ENCODE data around the gene GPR82. TPM values are rescaled to one million over a fixed set of nuclear protein-coding genes. Genes with fewer than 3 reads are reported as not detected.
"Not testable (repeated sequence)": the region's sequence is repeated elsewhere in the genome, so short reads cannot be mapped to it uniquely, and the experiment has no call there.

Gene GPR82
- under 1 TPM; 0.07 to 0.57 (median 0.13) TPM for total RNA-seq
- under 1 TPM; 0.06 to 0.35 TPM for polyA plus RNA-seq
- long read RNA-seq, donor 1, result 0 reads
- long read RNA-seq, donor 2, result 0 reads
- long read RNA-seq, donor 3, result 0 reads

DNA sequence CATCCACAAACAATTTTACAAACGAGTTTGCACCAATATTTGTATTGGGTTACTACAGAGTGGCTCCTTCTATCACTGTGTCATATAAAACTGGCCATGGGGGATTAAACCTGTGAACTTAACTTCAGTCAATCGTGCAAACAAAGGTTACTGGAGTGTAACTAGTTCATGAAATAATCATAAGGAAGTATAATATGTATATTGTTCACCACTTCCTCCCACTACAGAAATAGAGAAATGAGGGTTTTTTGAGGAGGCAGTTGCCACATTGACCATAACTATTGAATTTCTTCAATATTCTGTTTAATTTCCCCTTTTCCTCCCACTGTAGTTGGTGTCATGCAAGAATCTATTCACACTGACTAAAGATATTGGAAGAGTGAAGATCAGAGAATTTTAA lies at the start of gene GPR82:
GPR82 (plus strand) TSS at position 356 of the 400 bp plus-strand sequence. CDS start 2,846 bp downstream, outside the sequence.
- H3K4me1 ChIP-seq (ENCODE audit: insufficient read depth), result no peaks in the 10 kb centered on the region
- WGBS, 3 donors, result 38 to 52% (median 40%) methylated on average over 2 of the region's 2 CpGs
- H3K4me3 ChIP-seq, result no peak within 1 kb of the TSS
- no peak for DNase-seq
- TF ChIP-seq, protein P1, sequence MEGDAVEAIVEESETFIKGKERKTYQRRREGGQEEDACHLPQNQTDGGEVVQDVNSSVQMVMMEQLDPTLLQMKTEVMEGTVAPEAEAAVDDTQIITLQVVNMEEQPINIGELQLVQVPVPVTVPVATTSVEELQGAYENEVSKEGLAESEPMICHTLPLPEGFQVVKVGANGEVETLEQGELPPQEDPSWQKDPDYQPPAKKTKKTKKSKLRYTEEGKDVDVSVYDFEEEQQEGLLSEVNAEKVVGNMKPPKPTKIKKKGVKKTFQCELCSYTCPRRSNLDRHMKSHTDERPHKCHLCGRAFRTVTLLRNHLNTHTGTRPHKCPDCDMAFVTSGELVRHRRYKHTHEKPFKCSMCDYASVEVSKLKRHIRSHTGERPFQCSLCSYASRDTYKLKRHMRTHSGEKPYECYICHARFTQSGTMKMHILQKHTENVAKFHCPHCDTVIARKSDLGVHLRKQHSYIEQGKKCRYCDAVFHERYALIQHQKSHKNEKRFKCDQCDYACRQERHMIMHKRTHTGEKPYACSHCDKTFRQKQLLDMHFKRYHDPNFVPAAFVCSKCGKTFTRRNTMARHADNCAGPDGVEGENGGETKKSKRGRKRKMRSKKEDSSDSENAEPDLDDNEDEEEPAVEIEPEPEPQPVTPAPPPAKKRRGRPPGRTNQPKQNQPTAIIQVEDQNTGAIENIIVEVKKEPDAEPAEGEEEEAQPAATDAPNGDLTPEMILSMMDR (IDR thresholded peaks at IDR 0.05), result no peak
- TF ChIP-seq EP300 (IDR thresholded peaks at IDR 0.05) (no peak), POLR2A (IDR thresholded peaks at IDR 0.05) (no peak)
- no peak within 1 kb of the TSS for H3K27ac ChIP-seq
- H3K36me3 ChIP-seq, result no peaks in the 10 kb centered on the region
- H3K27me3 ChIP-seq, result no peaks in the 10 kb centered on the region
- intact Hi-C loops (cut with DNase I), result no loop called here
- no peaks in the 10 kb centered on the region for H3K9me3 ChIP-seq

DNA sequence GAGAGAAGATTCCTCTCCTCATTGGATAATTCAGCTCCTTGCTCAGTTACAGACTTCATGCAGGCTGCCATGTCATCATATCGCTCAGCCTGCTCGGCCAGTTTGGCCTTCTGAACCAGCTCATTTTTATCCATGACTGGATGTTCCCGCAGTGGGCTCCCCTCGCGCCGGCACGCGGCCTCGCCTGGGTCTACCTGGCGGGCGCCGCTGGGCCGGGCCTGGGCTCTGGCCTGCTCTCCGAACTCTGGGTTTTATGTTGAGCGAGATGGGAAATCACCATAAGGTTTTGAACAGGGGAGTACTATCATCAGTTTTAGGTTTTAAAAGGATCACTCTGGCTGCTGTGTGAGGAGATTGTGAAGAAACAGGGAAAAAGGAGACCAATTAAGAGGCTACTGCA lies 47.6 kb upstream of the GPR82 start:
- H3K4me1 ChIP-seq (ENCODE audit: insufficient read depth); H3K9me3 ChIP-seq; H3K36me3 ChIP-seq; H3K27ac ChIP-seq; DNase-seq; H3K27me3 ChIP-seq; intact Hi-C loops (cut with DNase I); H3K4me3 ChIP-seq: not testable (repeated sequence)
- 84 to 89% (median 88%) methylated on average over 15 of the region's 15 CpGs for WGBS, 3 donors

DNA sequence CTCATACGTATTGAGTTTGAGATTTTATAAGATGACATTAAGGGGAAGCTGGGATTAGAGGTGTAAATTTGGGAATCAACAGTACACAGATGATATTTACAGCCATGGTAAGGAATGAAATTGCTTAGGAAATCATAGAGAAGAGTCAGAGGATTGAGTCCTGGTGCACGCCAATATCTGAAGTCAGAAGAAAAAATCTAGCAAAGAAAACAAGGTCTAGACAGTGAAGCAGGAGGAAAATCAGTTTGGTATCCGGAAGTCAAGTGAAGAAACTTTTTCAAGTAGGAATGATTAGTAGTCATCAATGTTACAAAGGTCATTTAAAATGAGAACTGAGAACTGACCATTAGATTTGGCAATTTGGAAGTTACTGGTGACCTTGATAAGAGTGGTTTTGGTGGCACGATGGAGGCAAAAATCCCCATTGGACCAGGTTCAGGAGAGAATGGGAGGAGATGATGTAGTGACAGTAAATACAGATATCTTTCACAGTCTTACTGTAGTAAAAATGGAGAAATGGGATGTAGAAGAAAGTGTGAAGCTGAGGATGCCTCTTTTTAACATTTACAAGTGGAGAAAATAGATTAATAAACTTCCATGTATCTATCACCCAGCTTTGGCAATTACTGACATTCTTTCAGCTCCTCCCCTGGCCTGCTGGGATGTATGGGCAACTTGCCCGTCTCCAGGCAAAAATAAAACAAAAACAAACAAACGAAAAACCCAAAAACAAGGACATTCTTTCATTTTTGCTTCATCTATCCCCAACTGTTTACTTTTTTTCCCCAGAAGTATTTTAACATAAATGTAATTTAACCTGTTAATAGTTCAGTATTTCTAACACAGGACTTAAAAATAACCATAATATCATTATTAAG lies 46.6 kb upstream of the GPR82 start:
- WGBS, 3 donors, result 43 to 51% (median 49%) methylated on average over 6 of the region's 6 CpGs
- DNase-seq, result no peak
- no peak for TF ChIP-seq POLR2A (IDR thresholded peaks at IDR 0.05)
- no peak for TF ChIP-seq EP300 (IDR thresholded peaks at IDR 0.05)
- TF ChIP-seq, protein P1 (IDR thresholded peaks at IDR 0.05), result no peak
- H3K4me1 ChIP-seq (ENCODE audit: insufficient read depth), result peaks cover 2% of the 10 kb centered on the region
- no peaks in the 10 kb centered on the region for H3K27me3 ChIP-seq
- no peaks in the 10 kb centered on the region for H3K36me3 ChIP-seq
- H3K27ac ChIP-seq, result no peak overlapping the region
- intact Hi-C loops (cut with DNase I), result no loop called here
- H3K9me3 ChIP-seq, result no peaks in the 10 kb centered on the region
- no peak overlapping the region for H3K4me3 ChIP-seq

DNA sequence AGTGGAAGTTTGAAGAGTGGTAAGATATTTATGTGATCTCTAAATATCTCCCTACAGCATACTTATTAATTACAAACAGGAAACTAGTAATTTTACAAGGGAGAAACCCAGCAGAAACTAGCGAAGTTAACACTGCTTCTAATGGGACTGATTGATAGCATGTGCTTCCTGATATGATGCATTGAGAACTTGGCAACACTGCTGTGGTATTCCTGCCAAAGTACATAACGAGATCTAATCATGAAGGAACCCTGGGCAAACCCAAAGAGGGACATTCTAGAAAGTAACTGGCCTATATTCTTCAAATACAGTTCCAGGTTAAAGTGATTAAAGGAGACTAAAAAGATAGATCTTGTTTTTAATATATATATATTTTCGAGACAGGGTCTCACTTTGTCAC lies 39.8 kb upstream of the GPR82 start:
- TF ChIP-seq, protein P1 (IDR thresholded peaks at IDR 0.05), result no peak
- TF ChIP-seq EP300 (IDR thresholded peaks at IDR 0.05), result no peak
- no peak for TF ChIP-seq POLR2A (IDR thresholded peaks at IDR 0.05)
- no peak for DNase-seq
- 45 to 55% (median 46%) methylated on average over 3 of the region's 3 CpGs for WGBS, 3 donors
- Histone ChIP-seq H3K27ac (no peak overlapping the region), H3K27me3 (no peaks in the 10 kb centered on the region), H3K9me3 (no peaks in the 10 kb centered on the region), H3K36me3 (no peaks in the 10 kb centered on the region), H3K4me3 (no peak overlapping the region), H3K4me1 (ENCODE audit: insufficient read depth) (no peaks in the 10 kb centered on the region)
- intact Hi-C loops (cut with DNase I), result no loop called here

GRCh38 chrX:41684940-41685339 lies 39.0 kb upstream of the GPR82 start:
- no peak for DNase-seq
- intact Hi-C loops (cut with DNase I), result no loop called here
- WGBS, 3 donors, result 80% methylated on average over 2 of the region's 2 CpGs
- TF ChIP-seq EP300 (IDR thresholded peaks at IDR 0.05), result no peak
- TF ChIP-seq, protein P1 (IDR thresholded peaks at IDR 0.05), result no peak
- no peak for TF ChIP-seq POLR2A (IDR thresholded peaks at IDR 0.05)
- no peaks in the 10 kb centered on the region for H3K27me3 ChIP-seq
- H3K4me3 ChIP-seq, result no peak overlapping the region
- no peak overlapping the region for H3K27ac ChIP-seq
- no peaks in the 10 kb centered on the region for H3K36me3 ChIP-seq
- no peaks in the 10 kb centered on the region for H3K4me1 ChIP-seq (ENCODE audit: insufficient read depth)
- H3K9me3 ChIP-seq, result no peaks in the 10 kb centered on the region

All from ovary (tissue), 10 donors.